Renal cortical epithelial cell (primary cell): ENCODE measurements around the gene CDC42EP4. TPM values are rescaled to one million over a fixed set of nuclear protein-coding genes. Genes with fewer than 3 reads are reported as not detected.
"Not testable (repeated sequence)": the region's sequence is repeated elsewhere in the genome, so short reads cannot be mapped to it uniquely, and the experiment has no call there.

Experiments
- DNase-seq: peaks from one replicate; pipeline ENCODE4 v3.0.0-alpha.2; 2011; ENCODE audit warnings: low read depth
- total RNA-seq: library from RNA; depleted of rRNA; stranded (reverse); fragments of >200 nt; gene quantifications from 2 replicates; pipeline ENCODE4 v1.2.3, GENCODE V29; 2014

Gene CDC42EP4
- total RNA-seq, 1 donor from 2014 or later, result 70.2 TPM

DNA sequence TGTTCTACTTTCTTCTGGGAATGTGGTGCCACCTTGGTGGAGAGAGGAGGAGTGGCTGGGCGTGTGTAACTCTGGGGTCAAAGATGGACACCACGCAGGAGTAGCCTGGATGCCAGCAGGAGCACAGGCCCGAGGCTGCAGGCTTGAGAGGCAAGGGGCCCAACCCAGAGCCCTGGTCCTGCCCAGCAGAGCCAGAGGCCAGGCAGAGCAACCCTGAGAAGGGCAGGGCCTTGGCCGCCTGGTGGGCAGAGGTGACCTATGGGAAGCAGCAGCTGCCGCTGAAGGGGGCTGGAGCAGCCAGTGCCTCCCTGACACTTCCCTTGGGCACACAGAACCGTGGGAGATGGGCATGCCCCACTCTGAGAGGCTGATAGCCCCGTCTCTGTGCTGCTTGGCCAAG, 32.1 kb downstream of the CDC42EP4 start:
- no peak for DNase-seq

DNA sequence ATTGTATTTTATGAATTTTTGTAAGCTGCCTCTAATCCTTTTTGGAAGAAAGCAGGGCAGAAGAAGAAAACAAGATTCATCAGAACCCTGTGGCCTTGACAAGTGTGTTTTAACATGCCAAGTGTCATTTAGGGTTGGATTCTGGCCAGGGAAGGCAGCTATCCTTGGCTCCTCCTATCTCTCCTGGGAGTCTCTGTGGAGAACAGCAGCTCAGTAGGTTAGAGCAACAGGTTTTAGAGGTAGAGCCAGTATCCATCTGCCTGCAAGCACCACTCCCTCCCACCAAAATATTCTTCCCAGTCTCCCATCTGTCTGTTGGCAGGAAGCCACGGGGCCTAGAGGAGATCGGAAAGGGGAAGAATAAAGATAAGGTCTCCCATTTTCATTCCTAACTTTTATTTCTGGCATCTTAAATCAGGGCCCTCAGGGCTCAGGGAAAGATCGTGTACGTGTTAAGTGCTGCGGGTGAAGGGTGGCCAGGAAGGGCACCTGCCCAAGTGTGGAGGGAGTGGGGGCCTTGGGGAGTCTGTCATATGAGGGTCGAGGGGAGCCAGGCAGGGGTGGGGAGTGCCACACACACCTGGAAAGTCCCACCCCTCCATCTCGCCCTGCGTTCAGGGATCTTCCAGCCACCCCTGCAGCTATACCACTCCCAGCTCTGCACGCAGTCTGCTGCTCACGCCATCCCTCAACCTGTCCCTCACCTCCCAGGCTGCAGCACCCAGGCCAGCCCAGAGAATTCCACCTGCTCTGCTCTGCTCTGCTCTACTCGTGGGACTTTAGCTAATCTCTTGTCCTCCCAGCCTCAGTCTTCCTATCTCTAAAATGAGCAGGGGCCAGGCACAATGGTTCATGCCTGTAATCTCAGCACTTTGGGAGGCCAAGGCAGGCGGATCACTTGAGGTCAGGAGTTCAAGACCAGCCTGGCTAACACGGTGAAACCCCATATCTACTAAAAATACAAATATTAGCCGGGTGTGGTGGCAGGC, 33.0 kb downstream of the CDC42EP4 start:
- no peak for DNase-seq

DNA sequence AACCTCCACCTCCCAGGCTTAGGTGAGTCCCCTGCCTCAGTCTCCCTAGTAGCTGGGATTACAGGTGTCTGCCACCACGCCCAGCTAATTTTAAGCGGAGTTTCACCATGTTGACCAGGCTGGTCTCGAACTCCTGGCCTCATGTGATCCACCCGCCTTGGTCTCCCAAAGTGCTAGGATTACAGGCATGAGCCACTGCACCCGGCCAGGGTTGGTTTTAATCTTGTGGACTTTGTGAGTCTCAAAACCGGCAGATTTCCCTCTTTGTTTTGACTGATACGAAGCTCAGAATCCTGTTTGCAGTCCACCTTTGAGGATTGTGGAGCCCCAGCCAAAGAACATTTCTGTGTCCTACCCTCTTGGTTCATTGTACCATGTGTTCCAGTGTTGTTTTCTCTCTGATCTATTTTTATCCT, 33.7 kb downstream of the CDC42EP4 start:
- no peak for DNase-seq

DNA sequence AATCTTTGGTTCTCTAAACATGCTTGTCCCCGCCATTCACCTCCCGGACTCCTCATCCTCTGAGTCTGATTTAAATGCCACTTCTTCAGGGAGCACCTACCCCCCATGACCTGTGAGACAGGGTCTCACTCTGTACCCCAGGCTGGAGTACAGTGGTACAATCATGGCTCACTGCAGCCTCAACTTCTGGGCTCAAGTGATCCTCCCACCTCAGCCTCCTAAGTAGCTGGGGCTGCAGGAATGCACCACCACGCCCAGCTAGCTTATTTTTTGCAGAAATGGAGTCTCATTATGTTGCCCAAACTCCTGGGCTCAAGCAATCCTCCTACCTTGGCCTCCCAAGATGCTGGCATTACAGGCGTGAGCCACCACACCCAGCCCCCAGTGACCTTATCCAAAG, 37.3 kb downstream of the CDC42EP4 start:
- no peak for DNase-seq

DNA sequence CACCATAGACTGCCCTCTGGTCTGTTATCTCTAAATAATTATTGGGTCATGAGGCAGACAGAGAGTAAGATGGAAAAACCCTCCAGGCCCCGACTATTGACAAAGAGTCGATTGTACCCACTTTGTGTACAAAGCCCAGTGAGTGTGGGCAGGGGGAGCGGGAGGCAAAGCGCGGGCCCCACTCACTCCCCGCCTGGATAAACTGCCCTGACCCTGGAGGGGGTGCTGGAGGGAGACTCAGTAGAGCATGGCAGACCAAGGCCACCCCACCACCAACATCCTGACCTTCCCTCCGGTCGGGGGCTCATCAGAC, 38.9 kb downstream of the CDC42EP4 start:
- no peak for DNase-seq

DNA sequence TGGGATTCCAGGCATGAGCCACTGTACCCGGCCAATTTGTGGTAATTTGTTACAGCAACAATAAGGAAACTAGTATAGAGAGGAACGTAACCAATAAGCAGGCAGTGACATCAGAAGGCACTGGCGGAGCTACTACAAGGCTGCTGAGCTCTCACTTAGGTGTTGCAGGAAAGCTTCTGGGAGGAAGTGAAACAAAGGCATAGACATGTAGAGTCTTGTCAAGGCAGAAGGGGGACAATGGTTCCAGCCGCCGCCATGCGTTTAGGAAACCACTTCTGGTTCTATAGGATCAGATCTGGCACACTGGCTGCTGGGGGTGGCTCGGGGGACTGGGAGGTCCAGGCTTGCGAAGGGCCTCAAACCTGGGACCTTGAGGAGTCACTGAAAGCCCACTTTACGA, 40.7 kb downstream of the CDC42EP4 start:
- DNase-seq, result no peak

DNA sequence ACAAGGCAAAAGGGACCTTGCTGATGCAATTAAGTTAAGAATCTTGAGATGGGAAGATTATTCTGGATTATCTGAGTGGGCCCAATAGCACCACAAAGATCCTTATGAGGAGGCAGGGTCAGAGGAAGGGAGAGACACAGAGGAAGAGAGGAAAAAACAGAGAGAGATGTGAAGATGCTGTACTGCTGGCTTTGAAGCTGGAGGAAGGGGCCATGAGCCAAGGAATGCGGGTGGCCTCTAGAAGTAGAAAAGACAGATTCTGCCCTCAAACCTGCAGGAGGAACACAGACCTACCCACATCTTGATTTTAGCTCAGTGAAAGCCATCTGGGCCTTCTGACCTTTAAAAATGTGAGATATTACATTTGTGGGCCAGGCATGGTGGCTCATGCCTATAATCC, 42.0 kb downstream of the CDC42EP4 start:
- DNase-seq, result no peak

DNA sequence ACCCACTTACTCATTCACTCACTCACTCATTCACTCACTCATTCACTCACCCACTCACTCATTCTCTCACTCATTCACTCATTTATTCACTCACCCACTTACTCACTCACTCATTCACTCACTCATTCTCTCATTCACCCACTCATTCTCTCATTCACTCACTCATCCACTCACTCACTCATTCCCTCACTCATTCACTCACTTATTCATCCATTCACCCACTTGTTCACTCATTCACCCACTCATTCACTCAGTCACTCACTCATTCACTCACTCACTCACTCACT, 42.5 kb downstream of the CDC42EP4 start:
- no peak for DNase-seq

DNA sequence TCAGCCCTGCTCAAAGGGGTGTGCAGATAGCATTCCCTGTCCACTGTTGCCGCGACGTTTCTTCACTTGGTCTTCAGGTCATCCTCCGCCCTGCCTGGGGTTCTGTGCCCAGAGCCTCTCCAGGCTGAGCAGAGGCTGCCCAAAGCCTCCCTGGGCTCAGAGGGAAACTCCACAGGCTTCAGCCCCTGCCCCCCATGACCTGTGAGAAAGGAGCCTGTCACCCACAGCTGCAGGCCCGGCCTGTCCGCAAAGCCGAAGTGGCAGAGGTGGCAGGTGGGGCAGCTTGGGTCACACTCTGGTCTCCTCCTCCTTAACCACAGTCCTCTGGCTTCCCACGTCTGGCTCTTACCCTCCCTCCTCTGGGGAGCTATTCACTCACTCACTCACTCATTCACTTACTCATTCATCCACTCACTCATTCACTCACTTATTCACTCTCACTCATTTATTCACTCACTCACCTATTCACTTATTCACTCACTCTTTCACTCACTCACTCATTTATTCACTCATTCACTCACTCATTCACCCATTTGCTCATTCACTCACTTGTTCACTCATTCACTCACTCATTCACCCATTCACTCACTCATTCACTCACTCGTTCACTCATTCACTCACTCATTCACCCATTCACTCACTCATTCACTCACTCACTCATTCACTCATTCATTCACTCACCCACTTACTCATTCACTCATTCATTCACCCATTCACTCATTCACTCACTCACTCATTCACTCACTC, 43.0 kb downstream of the CDC42EP4 start:
- no peak for DNase-seq

DNA sequence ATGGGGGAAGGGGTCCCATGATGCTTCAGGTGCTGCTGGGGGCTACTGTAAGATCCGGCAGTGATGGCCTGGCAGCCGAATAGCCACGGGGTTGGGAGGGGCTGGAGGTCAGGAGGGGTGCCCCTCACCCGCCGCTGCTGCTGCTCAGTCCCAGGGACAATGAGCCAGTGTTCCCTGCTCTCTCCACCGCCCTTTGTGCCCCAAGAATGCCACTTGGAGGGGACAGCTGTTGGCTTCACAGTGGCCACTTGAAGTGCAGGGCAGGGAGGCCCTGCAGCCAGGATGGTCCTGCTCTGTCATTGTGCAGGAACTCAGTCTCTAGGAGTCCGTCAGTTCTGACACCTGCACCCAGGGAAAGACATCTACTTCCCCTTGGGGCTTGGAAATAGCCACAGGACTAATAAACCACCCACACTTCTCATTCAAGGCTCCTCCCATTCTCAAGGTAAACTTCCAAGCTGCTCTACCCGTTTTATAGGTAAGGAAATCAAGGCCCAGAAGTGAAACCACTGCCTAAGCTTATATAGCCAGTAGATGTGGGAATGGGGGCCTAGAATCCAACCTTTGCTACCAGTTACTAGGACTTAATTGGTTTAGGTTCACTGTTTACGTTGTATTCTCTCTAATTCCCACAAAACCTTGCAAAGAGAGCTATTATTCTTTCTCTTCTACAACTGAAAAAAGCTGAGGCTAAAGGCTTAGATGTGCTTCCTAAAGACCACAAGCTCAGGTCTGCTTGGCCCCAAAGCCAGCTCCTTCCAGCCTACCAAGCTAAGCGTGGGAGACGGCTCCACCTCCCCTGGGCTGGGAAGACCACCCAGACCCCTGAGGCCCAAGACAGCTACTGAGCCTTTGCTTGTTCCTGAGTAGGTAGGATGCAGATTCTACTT, 43.9 kb downstream of the CDC42EP4 start:
- no peak for DNase-seq

DNA sequence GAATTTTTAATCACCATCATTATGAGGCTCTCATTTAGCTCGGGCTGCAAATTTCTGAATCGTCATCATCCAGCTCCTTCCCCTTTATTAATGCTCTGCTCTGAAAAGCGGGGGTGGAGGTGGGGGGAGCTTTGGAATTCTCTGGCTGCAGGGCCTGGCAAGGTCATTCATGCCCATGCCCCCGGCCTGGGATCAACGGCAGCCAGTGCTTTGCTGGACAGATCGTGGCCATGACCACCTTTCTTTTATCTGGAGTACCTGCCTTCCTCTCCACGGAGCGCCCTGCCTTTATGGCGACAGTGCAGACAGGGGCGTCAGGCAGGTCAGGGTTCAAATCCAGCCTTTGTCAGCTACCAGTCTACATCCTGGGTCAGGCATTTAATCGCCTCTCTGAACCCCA, 45.0 kb downstream of the CDC42EP4 start:
- DNase-seq, result no peak

DNA sequence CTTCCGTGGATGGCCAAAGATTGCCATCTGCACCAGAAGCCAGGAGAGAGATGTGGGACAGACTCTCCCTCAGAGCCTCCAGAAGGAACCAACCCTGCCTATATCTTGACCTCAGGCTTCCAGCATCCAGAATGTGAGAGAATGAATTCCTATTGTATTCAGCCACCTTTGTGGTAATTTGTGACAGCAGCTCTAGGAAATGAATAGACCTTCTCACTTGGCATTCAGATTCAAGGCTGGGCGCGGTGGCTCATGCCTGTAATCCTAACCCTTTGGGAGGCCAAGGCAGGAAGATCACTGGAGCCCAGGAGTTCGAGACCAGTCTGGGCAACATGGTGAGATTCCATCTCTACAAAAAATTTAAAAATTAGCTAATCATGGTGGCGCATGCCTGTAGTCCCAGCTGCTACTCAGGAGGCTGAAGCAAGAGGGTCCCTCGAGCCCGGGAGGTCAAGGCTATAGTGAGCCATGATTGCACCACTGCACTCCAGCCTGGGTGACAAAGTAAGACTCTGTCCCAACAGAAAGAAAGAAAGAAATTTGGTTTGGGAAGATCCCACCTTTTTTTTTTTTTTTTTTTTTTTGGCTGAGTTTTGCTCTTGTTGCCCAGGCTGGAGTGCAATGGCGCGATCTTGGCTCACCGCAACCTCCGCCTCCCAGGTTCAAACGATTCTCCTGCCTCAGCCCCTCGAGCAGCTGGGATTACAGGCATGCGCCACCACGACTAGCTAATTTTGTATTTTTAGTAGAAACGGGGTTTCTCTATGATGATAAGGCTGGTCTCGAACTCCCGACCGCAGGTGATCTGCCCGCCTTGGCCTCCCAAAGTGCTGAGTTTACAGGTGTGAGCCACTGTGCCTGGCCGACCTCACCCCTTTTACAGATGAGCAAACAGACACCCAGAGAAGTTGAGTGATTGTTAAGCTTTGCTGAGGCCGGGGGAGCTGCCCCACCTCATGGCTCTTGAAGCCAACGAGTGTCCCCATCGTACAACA, 45.9 kb downstream of the CDC42EP4 start:
- no peak for DNase-seq

DNA sequence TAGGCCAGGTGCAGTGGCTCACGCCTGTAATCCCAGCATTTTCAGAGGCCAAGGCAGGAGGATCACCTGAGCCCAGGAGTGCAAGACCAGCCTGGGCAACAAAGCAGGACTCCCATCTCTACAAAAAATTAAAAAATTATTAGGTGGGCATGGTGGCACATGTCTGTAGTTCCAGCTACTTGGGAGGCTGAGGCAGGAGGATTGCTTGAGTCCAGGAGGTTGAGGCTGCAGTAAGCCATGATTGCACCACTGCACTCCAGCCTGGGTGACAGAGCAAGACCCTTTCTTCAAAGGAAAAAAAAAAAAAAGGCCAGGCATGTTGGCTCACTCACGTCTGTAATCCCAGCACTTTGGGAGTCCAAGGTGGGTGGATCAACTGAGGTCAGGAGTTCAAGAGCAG, 47.4 kb downstream of the CDC42EP4 start:
- DNase-seq, result not testable (repeated sequence)

DNA sequence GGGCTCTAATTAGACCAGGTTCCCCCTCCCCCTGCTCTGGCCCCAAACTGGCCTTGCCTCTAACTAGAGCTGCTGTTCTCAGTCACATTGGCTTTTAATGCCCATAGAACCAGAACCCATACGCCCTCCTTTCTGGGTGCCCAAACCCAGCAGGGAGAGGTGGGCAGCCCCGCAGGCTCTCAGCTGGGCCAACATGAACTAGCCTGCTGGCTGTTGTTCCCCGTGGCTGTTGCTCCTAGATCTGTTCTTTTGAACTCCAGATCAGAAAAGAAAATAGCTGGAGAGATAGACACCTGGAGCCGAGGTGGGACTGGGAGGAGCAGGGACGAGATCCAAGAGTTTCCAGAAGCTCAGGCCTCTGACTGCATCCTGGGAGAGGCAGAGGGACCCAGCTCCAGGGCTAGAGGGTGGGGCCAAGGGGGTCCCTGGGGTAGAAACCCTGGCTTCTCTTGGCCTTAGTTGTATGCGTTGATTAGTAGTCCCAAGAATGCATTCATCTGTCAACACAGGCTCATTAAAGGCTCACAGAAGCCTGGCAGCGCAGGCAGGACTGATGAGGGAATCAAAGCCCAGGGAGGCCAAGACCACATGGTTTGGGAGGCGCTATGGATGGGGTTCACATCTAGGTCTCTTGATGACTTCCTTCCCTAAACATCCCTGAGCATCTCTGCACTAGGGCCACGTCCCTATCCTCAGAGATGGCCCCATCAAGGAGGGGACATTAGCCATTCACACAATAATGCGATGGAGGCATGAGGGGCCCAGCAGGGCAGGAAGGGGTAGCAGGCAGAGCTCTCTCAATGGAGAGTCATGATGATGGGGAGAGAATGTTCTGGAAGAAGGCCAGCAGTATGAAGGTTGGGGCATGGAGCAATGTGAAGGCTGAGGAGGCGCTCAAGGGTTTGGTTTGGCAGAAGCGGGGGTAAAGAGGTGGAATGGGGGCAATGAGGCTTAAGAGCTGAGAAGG, 48.8 kb downstream of the CDC42EP4 start:
- DNase-seq, result no peak

DNA sequence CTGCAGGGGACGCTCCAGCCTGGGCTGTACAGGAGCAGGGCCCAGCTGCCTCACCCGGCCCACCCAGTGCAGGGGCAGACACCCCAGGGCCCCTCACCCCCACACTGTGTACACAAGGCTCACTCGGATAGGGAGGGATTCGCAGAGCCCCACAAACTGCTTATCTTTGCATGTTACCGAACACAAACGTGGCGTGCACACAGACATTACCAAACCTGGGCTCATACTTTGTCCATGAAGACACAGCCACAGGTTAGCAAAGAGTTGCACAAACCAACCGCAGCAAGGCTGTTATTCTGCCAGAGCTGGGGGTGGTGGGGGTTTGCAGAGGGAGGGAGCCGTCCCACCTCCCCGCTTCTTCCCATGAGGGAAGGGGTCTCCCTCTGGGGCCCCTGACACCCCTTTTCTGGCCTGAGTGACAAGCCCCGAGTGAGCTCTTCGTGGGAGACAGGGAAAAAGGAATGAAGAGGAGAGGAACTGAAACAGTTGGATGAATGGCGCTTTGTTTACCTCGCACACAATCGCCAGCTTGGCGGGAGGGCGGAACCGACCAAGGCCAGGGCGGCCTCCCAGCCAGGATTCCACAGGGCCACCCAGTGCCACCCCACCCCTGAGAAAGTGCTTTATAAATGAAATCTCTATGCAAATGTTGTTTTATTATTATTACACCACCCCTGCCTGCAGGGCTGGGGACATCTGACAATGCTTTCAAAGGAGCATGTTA, 49.7 kb downstream of the CDC42EP4 start:
- no peak for DNase-seq

DNA sequence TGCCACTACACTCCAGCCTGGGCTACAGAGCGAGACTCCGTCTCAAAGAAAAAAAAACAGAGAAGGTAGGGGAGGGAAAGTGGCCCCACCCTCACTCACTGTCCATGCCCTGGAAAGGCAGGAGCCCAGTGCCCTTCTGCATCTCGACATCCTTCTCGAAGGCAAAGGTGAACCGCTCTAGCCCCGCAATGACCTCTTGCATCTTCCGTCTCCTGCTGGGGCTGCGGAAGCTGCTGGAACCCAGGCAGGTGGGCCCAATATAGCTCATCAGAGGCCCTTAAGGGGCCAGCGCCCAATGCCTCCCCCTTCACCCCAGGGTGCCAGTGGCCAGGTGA, 50.2 kb downstream of the CDC42EP4 start, which contains the start of gene CPSF4L:
TSS of gene CPSF4L (minus strand) at position 264 of the 335 bp plus-strand sequence. CDS start at position 202, 62 bp downstream.
- no peak for DNase-seq

DNA sequence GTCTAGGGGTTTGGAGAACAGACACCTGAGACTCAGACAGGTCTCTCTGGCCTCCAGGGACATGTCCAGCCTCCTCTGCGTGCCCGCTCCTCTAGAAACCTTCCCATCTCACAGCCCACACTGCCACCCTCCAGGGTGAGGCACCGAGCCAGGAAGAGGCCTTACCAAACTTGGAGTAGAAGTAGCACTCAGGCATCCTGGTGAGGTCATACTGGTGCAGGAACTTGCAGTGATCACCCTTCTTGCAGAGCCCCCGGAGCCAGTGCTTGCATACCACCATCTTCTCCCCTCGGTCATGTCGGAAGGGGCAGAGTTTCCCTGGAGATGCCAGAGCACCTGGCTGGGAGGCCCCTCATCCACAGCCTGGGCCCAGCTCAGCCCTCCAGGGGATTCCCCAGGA, 54.3 kb downstream of the CDC42EP4 start:
- DNase-seq, result no peak

DNA sequence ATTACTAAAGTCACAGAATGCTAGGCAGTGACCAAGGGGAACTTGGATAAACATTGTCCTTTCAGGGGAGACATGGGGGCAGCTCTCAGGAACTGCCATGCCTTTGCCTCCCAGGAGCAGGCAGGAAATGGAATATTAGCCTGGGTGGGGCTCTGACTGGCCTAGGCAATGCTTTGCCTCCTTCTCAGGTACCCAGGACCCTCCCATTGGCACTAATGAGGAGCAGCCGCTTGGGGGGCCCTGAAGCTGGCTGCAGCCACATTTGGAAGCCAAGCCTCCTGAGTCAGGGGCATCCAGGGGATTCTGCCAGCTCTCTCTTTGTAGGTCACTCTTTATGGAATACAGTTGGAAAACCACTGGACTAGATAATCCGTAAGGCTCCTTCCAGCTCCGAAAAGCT, 55.6 kb downstream of the CDC42EP4 start:
- DNase-seq, result no peak

DNA sequence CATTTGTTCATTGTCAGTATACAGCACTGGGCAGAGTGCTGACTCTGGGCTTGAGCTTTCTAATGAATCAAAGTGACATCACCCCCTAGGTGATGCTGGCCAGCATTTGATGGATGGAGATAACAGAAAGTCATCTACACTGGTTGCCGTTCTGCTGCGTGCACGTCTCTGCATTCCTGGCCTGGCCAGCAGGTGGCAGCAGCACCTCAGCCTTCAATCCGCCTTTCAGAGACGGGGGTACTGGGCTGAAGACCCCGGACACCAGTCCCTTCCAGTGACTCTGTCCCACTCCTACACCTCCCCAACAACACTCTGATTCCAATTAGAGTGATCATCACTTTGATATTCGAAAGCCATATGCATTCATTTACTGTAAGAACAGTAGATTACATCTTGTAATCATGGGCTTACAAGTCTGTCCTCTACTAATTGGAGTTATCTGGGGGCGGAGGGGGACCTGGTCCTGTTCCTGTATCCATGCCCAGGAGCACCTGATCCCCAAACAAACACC, 56.1 kb downstream of the CDC42EP4 start:
- no peak for DNase-seq
